ENCODE data around the gene CLIC4.
"Not testable (repeated sequence)": the region's sequence is repeated elsewhere in the genome, so short reads cannot be mapped to it uniquely, and the experiment has no call there.

CLIC4 gene

DNA sequence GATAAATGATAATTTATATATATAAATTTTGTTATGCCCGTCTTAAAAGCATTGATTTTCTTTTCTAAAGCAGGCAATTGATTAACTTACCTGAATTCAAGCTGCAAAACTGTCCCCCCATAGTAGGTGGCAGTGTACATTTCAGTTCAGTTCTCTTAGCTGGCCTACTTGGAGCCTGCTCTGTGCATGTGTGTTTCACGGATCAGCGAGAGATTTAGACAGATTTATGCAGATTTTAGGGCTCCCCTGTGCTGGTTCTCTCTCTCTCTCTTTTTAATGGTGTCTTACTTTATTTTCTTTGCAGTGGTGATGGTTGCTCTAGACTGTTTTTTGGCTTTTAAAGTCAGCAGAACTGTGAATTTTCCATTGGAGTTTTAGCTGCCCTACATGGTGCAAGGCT, 30.7 kb downstream of the CLIC4 start:
- DNase-seq = no peak

GRCh38 chr1:24776821-24777220, 31.6 kb downstream of the CLIC4 start:
- no peak for DNase-seq

- no peak for DNase-seq
Observed at GRCh38 chr1:24778141-24778540, 32.9 kb downstream of the CLIC4 start.

DNA sequence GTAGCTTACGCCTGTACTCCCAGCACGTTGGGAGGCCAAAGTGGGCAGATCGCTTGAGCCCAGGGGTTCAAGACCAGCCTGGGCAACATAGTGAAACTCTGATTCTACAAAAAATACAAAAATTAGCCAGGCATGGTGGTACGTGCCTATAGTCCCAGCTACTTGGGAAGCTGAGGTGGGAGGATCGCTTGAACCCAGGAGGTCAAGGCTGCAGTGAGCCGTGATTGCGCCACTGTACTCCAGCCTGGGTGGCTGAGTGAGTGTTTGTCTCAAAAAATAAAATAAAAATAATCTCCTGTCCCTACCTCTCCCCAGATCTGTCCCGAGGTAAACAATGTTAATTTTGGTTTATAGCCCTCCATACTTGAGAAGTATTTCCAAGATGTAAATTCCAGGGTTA, 34.0 kb downstream of the CLIC4 start:
- not testable (repeated sequence) for DNase-seq

GRCh38 chr1:24779689-24780464, 34.6 kb downstream of the CLIC4 start:
- DNase-seq = no peak

DNA sequence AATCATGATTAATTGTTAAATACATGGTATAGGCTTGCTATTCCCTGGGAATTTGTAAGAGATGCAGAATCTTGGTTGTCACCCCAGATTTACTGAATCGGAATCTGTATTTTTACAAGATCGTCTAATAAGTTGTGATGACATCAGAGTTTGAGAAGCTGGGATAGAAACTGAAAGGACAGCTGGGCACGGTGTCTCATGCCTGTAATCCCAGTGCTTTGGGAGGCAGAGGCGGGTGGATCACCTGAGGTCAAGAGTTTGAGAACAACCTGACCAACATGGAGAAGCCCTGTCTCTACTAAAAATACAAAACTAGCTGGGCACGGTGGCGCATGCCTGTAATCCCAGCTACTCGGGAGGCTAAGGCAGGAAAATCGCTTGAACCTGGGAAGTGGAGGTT, 35.4 kb downstream of the CLIC4 start:
- not testable (repeated sequence) for DNase-seq

DNA sequence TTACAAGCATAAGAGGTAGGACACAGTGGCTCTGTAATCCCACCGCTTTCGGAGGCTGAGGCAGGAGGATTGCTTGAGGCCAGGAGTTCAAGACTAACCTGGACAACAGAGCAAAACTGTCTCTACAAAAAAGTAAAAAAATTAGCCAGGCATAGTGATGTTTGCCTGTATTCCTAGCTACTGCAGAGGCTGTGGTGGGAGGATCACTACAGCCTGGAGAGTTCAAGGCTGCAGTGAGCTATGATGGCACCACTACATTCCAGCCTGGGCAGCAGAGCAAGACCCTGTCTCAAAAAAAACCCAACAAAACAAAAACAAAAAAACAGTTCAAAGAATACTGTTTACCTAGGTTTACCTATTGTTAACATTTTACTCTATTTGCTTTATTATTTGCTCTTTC, 37.4 kb downstream of the CLIC4 start:
- DNase-seq = no peak

GRCh38 chr1:24783713-24784112, 38.5 kb downstream of the CLIC4 start:
- DNase-seq = no peak

DNA sequence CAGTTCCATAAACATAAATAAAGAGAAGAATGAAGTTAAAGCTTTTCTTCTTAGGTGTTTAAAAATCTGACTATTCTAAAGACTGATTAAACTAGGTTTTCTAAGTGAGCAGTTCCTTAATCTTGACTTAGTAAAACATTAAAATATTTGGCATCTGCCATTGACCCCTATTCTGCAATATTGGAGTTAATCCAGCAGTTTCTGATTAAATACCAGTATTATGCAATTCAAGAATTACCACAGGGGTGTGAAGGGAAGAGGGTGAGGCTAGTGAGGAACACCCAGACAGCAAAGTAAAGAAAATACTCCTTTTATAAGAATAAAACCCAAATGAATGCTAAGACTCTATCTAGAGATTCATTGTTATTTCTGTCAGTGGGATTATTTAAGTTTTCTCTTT, 40.9 kb downstream of the CLIC4 start:
- DNase-seq = no peak

DNA sequence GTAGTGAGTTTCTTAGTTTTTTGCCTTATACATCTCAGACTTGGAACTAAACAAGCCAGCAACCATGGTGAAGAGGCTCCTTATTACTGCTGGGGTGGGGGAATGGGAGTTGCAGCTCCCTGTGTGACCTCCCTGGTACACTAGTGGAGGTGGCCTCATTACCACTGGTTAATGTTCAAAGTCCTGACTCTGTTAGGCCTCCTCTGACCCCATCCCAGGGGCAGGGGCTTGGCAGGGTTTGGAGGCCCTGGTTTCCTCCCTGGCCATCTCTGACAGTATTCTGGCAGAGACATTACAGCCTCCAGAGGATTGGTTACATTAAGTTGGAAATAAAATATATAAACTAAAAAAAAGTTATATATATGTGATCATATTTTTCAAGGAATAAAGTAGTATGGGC, 45.2 kb downstream of the CLIC4 start:
- DNase-seq = no peak

GRCh38 chr1:24793447-24794129, 48.3 kb downstream of the CLIC4 start:
- no peak for DNase-seq

- not testable (repeated sequence) for DNase-seq
Observed at GRCh38 chr1:24794130-24794502, 48.9 kb downstream of the CLIC4 start.

- no peak for DNase-seq
Observed at GRCh38 chr1:24795236-24795635, 50.0 kb downstream of the CLIC4 start.

- no peak for DNase-seq
Observed at GRCh38 chr1:24796524-24796923, 51.3 kb downstream of the CLIC4 start.

- DNase-seq = not testable (repeated sequence)
Observed at GRCh38 chr1:24799242-24799641, 54.0 kb downstream of the CLIC4 start.

- peak in 1 of 2 donors; percentile 64 for DNase-seq
Observed at GRCh38 chr1:24801176-24801575, 55.9 kb downstream of the CLIC4 start.

DNA sequence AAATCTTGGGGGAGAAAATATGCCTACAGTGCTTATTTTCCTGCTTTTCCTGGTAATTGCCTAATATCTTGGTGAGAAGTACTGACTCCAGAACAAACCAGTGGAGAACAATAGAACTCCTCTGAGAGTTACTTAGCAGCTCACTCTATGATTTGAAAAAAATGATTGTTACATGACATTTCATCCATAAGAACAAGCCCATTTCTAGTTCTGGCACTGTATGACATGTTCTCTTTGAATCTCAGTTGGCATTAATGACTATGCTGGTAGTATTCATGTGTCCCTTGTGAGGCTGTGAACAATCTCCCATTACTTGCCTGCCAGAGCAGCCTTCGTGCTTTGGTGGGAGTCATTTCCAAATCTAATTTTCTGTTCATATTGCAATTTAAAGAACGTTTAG, 58.0 kb downstream of the CLIC4 start:
- no peak for DNase-seq

DNA sequence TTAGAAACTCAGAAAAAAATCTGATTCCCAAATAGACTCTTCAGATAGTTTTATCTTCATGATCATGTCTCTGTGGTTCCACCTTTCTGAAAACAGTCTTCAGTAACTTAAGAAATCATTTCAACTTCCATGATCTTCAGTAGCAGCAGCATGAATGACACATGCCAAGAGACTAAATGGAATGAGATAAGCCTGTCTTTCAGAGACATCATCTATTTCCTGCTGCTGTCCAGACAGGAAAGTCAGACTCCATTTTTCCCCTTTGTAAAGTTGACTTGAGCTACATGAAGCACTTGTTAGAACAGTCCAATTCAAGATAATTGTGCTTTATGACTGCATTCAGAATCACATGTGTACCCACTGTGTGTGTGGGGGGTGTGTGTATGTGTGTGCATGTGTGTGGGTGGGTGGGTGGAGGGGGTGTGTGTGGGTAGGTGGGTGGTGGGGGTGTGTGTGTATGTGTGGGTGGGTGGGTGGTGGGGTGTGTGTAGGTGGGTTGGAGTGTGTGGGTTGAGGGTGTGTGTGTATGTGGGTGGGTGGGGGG, 58.8 kb downstream of the CLIC4 start:
- no peak for DNase-seq

- DNase-seq = no peak
Observed at GRCh38 chr1:24805534-24806301, 60.5 kb downstream of the CLIC4 start.

- DNase-seq = no peak
Observed at GRCh38 chr1:24806588-24806987, 61.3 kb downstream of the CLIC4 start.

DNA sequence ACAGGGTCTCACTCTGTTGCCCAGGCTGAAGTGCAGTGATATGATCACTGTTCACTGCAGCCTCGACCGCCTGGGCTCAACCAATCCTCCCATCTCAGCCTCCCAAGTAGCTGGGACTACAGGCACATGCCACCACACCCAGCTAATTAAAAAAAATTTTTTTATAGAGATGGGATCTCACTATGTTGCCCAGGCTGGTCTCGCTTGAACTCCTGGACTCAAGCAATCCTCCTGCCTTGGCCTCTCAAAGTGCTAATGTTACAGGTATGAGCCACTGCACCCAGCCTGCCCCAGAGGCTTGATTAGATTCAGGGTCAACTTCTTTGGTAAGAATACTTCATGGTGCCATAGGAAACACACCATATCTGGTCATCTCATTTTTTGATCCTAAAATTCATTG, 66.2 kb downstream of the CLIC4 start:
- not testable (repeated sequence) for DNase-seq

DNA sequence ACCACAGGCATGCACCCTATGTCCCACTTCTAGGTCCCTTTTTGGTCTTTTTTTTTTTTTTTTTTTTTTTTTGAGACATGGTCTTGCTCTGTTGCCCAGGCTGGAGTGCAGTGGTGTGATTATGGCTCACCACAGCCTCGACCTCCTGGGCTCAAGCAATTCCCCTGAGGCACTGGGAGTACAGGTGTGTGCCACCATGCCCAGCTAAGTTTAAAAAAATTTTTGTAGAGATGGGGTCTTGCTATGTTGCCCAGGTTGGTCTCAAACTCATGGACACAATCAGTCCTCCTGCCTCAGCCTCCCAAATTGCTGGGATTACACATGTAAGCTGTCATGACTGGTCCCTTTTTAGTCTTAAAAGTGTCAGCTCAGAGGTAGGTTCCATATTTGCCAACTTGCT, 75.0 kb downstream of the CLIC4 start:
- DNase-seq = not testable (repeated sequence)

DNA sequence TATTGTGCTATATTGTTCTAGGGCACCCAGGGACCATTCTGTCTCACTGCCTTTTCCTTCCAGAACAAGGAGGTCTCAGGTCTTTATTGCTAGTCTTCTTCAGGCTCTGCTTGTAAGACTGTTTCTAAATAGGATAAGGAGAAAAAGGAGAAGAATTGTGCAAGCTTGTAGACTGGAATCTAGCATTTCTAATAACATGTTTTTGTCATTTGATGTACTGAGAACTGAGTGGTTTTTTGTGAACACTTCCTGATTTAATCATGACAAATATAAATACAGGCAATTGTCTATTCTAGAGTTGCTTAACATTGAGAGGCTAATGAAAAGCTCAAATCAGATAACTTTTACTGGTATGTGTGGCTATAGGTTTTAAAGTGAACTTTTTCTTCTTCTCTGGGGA, 77.6 kb downstream of the CLIC4 start:
- DNase-seq = no peak

- not testable (repeated sequence) for DNase-seq
Observed at GRCh38 chr1:24823486-24823885, 78.2 kb downstream of the CLIC4 start.
